NCI-H2227 treated with DMSO at 0.1 percent for 48 hours (cell line): ENCODE results near the gene RUNX1.

Experiments
- DNase-seq: peaks from one replicate; lab custom pipeline; 2025; lab: John Stamatoyannopoulos, UW

RUNX1 gene

GRCh38 chr21:34846601-34847112, 202.4 kb downstream of the RUNX1 start:
- DNase-seq: no peak

- DNase-seq: no peak
Observed at GRCh38 chr21:34845521-34846451, 203.3 kb downstream of the RUNX1 start.

DNA sequence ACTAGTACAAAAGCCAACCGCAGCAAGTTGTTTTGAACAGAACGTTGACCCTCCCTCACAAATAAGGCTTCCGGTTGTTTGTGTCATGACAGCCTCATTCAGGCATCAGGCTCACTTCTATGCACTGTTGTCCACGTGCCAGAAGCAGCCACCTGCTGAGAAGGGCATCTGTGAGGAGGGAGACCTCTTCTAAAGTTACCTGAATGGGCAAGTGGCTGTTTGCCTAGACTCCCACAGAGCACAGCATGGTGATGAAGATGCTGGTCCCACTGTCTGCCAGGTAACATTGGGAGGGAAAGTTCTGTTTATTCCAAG, 204.2 kb downstream of the RUNX1 start:
- no peak for DNase-seq

DNA sequence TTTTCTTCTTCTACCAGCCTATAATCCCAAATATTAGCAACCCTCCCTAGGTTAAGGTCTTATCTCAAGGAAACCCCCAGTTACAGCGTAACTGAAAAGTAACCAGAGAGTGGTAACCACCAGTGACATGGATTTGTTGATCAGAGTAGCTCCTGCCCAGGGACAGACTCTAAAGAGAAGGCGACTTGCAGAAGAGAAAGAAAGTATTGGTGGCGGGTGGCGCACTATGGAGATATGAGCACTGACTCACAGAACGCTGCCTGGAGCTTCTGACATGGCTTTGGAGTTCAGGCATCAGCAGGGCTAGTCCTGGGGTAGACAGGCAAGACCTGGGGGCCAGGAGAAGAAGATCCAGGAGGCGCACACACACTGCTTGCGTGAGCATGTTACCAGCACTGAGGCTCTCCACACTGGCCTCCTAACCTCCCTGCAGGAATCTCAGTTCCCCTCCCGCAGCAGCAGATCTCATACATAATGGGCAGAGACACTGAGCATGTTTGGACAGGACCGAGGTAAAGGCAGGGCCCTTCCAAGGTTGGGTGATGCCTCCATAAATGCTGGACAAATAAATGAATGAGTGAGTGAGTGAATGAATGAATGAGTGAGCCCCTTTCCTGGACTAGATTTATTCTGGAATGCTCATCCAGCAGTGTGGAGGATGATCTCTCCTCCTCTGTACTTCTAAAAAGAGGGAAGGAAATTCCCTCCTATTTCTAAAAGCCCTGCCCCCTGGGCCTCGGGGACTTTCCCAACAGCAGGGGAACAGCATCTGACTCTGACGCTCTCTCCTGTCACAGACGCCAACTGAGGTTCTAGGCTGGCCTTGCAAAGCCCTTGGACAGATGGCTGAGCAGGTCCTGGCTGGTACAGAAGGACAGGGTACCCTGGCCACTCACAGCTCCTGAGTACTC, 204.8 kb downstream of the RUNX1 start:
- no peak for DNase-seq

DNA sequence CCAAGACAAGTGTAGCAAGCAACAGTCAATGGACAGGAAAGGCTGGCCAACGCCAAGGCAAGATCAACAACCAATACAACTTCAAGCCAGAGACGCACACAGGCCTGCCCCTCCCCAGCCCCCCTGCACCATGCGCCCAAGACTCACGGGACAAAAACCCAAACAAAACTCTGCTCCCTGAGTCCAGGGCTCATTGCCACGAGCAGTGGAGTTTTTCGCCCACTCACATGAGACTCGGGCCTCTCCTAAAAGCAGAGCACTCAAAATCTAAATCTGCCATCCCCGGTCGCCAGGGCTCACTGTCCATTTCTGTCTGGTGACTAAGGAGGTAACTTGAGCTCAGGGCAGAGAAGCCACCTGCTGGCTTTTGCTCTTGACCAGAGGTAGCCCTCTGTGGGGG, 205.5 kb downstream of the RUNX1 start:
- no peak for DNase-seq

- no peak for DNase-seq
Observed at GRCh38 chr21:34841154-34841553, 207.9 kb downstream of the RUNX1 start.

- no peak for DNase-seq
Observed at GRCh38 chr21:34840693-34841092, 208.4 kb downstream of the RUNX1 start.

DNA sequence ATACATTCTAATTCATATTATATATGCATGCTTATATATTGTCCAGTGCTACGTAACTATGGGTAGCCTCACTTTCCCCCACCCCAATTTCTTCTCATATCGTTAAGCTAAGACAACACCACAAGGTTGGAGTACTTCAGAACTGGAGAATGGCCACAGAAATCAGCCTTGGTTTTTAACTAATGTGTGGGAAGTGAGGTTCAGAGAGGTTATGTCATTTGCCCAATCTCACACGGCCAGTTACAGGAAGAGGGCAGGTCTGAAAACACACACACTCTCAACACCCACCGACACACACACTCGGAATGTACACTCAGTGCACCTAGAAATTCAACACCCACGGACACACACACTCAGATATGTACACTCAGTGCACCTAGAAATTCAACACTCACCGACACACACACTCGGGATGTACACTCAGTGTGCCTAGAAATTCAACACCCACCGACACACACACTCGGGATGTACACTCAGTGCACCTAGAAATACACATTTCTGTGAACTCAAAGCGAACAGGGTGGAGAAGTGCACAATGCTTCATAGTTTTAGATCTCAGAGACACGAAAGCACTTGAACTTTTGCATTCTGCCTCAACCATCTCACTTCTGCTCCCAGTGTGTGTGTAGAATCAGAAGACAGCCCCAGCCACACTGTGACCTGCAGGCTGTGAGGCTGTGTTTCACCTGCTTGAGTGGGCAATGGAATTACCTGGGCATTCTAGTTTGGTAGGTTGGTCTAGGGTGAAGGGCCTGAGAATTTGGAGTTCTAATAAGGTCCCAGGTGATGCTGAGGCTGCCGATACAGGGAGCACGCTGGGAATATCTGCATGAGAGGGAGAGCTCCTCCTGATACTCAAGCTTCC, 209.9 kb downstream of the RUNX1 start:
- DNase-seq: no peak

DNA sequence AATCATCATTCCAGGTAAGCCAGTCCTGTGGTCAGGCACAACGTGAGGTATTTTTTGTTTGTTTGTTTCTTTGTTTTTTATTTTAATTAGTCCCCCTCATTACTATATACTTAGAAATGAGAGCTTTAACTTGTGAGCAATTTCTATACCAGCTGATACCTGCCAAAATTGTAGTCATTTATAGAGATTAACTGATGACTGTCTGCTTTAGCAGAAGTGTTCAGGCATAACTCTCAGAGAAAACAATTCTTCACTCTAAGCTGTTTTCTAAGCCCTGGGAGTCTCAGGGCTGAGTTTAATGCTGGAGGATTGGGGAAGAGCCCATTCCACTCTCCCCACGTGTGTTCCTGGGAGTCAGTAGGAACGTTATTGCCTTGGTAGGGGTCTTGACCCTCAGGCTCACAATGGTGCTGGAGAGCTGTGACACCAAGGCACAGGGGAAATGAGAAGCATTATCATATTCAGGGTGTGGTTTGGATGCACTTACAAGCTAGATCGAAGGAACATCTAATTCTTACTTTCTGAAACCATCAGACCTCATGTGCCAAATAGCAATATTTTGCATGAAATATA, 212.1 kb downstream of the RUNX1 start:
- DNase-seq: no peak

- DNase-seq: no peak
Observed at GRCh38 chr21:34836103-34836932, 212.8 kb downstream of the RUNX1 start.

GRCh38 chr21:34835526-34835925, 213.6 kb downstream of the RUNX1 start:
- DNase-seq: no peak

- no peak for DNase-seq
Observed at GRCh38 chr21:34834852-34835501, 214.1 kb downstream of the RUNX1 start.

DNA sequence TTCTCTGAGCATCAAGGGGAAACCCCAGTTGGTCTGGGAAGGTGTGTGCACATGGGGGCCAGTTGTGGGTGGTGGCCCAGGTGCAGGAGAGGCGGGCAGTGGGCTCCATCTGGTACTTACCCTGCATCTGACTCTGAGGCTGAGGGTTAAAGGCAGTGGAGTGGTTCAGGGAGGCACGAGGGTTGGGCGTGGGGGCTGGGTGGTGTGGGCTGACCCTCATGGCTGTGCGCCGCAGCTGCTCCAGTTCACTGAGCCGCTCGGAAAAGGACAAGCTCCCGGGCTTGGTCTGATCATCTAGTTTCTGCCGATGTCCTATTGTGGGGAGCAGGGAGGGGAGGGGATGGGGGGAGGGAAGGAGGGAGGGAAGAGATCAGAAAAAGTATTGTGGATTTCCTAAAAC, 214.8 kb downstream of the RUNX1 start:
- no peak for DNase-seq

DNA sequence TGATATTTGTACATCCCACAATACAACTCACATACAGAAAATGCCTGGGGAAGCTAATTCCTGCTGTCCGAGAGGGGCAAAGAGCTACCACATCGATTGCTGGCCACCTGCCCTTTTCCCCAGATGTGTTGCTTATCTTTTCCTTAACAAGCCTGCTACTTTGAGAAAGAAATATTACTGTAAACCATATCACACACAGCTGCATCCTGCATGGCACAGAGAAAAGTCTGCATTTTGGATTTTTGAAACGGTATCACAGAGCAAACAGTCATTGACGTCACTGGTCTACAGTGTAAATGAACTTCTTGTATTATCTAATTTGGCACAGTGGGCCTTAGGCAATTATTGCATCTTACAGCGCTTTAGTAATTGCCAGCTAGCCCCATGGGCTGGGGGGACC, 215.6 kb downstream of the RUNX1 start:
- DNase-seq: no peak

DNA sequence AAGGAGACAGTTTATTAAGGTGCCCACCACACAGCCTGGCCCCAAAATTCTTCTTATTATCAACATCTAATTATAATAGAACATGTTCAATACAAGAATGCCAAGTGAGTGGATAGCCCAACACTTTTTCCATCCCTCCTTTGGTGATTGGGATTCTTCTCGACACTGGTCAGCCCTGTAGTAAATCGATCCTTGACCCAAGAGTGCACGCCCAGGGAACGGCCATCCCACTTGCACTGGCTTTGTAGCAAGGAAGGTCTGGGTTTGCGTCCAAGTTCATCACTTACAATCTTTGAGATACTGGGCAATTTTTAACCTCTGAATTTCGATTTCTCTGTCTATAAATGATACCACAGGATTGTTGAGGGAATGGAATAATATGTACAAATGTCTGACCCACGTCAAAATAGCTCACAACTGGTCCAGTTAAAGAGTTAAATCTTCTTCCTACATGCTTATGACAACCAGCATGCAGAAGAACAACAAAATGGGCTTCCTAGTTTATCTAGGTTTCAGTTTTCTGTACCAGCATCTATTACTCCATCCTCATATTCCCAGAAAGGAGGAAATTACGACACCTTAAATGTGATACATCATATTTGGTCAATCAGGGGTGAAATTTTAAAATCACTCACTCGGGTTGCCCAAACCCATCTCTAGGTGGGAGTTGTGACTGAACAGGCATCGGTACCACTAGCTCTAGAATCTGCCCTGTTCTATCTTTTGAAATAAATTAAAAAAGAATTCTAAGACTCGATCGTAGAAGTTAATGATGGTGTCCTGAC, 218.5 kb downstream of the RUNX1 start:
- DNase-seq: no peak

DNA sequence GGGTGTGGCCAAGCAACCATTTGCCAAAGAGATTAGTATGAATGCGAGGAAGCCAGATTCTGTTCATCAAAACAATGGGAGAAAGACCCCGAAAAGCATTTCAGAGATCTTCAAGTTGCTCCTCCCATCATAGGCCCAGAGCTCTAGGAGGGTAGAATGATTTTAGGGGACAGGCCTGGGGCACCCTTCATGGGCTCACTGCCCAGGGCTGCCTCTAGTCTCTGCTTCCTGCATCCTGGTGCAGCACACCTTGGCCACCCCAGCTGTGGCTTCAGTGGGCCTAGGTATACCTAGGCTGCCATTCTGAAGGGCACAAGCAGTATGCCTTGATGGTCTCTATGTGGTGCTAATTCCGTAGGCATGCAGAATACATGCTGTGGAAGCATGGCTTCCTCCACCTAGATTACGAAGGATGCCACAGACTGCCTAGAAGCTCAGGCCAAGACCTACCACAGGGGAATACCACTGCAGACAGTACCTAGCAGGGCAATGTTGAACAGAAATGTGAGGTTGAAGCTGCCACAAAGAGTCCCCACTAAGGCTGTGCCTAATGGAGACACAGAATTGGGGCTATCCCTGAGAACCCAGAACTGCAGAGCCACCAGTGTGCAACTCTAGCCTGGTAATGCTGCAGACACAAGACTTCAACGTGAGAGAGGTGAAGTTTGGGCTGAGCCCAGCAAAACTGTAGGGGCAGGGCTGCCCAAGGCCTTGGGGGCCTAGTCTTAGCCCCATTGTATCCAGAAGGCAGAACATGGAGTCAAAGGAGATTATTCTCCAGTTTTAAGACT, 221.5 kb downstream of the RUNX1 start:
- DNase-seq: no peak

GRCh38 chr21:34826836-34827235, 222.3 kb downstream of the RUNX1 start:
- DNase-seq: no peak

- no peak for DNase-seq
Observed at GRCh38 chr21:34825948-34826548, 223.1 kb downstream of the RUNX1 start.
